Measurements from ENCODE around the gene PFDN1. TPM values are rescaled to one million over a fixed set of nuclear protein-coding genes. Genes with fewer than 3 reads are reported as not detected.
A peak's percentile ranks its signal among the peaks of the same experiment; 100 is the strongest.

The PFDN1 gene
- total RNA-seq, 1 experiment from 2014 or later, result 91.9 TPM

DNA sequence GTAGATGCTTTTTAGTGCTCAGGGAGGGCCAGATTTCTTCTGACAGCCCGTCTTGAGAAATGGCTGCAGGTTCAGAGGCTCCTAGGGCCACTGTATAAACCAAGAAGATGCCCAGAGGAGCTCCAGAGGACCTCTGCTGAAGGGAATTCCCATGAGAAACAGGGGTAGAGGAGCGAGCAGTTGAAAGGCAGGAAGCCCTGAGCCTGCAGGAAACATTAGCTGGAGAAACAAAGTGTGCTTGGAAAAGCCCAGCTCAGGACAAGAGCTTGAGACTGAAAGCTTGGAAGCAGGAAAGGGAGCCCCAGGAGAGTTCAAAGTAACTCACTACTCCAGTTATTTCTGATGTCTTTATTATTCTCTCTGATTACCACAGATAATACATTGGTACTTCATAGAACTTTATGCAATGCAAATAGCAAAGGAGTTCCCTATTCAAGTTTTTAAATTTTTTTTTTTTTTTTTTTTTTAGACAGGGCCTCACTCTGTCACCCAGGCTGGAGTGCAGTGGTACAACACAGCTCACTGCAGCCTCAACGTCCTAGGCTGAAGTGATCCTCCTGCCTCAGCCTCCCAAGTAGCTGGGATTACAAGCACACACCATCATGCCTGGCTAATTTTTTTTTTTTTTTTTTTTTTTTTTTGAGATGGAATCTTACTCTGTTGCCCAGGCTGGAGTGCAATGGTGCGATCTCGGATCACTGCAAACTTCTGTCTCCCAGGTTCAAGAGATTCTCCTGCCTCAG lies 27.0 kb upstream of the PFDN1 start:
- Histone ChIP-seq H3K9me2 (replicated peaks; ENCODE audit: low read length) (no peaks in the 10 kb centered on the region), H3K9ac (ENCODE audit: low read length) (no peak overlapping the region), H3K27me3 (ENCODE audit: low read length) (no peaks in the 10 kb centered on the region), H3K36me3 (ENCODE audit: low read depth, low read length) (peaks cover 24% of the 10 kb centered on the region), H3K4me3 (ENCODE audit: low read length) (no peak overlapping the region), H3K27ac (ENCODE audit: low read length) (no peak overlapping the region), H3K4me2 (ENCODE audit: low read length) (no peak overlapping the region), H3K79me2 (ENCODE audit: low read length) (no peaks in the 10 kb centered on the region), H3K4me1 (ENCODE audit: insufficient read depth, low read length) (peaks cover 12% of the 10 kb centered on the region), H2AFZ (ENCODE audit: low read length) (no peak overlapping the region), H3K9me3 (ENCODE audit: low read length) (no peaks in the 10 kb centered on the region), H3F3A (ENCODE audit: low read length, unreplicated experiment) (no peaks in the 10 kb centered on the region), H4K20me1 (ENCODE audit: low read length) (no peaks in the 10 kb centered on the region)
- ATAC-seq, result peak; percentile 29
- ChIA-PET POLR2A (ENCODE audit: unreplicated experiment) (interaction anchor here (0.6 kb wide), 1 partner anchor 17 kb away, joined by 12 read pairs; the partner anchor contains the start of gene HBEGF), CTCF (interaction anchor here (0.6 kb wide), 2 partner anchors 16 to 18 kb away, joined by 3 to 6 read pairs; partner anchors contain the start of gene HBEGF)
- no TSS peak for BruUV-seq (replicated peaks)
- no peak for DNase-seq
- no peak for TF ChIP-seq EZH2phosphoT487 (IDR thresholded peaks at IDR 0.05; ENCODE audit: borderline replicate concordance, low read length)
- no peak for TF ChIP-seq EZH2 (IDR thresholded peaks at IDR 0.05; ENCODE audit: low read length, unreplicated experiment)
- TF ChIP-seq, protein P1, sequence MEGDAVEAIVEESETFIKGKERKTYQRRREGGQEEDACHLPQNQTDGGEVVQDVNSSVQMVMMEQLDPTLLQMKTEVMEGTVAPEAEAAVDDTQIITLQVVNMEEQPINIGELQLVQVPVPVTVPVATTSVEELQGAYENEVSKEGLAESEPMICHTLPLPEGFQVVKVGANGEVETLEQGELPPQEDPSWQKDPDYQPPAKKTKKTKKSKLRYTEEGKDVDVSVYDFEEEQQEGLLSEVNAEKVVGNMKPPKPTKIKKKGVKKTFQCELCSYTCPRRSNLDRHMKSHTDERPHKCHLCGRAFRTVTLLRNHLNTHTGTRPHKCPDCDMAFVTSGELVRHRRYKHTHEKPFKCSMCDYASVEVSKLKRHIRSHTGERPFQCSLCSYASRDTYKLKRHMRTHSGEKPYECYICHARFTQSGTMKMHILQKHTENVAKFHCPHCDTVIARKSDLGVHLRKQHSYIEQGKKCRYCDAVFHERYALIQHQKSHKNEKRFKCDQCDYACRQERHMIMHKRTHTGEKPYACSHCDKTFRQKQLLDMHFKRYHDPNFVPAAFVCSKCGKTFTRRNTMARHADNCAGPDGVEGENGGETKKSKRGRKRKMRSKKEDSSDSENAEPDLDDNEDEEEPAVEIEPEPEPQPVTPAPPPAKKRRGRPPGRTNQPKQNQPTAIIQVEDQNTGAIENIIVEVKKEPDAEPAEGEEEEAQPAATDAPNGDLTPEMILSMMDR (conservative IDR thresholded peaks at IDR 0.05; ENCODE audit: low read depth, low read length), result no peak
- intact Hi-C loops (cut with micrococcal nuclease), result no loop called here

GRCh38 chr5:140328036-140328764 lies 25.3 kb upstream of the PFDN1 start:
- Histone ChIP-seq H3K9me3 (ENCODE audit: low read length) (no peaks in the 10 kb centered on the region), H3K9ac (ENCODE audit: low read length) (no peak overlapping the region), H3K4me3 (ENCODE audit: low read length) (no peak overlapping the region), H3K9me2 (replicated peaks; ENCODE audit: low read length) (no peaks in the 10 kb centered on the region), H3K79me2 (ENCODE audit: low read length) (no peaks in the 10 kb centered on the region), H3K27ac (ENCODE audit: low read length) (no peak overlapping the region), H3K4me2 (ENCODE audit: low read length) (no peak overlapping the region; the same call in 1 of the 2 replicates), H3K36me3 (ENCODE audit: low read depth, low read length) (peaks cover 8% of the 10 kb centered on the region), H3F3A (ENCODE audit: low read length, unreplicated experiment) (no peaks in the 10 kb centered on the region), H4K20me1 (ENCODE audit: low read length) (no peaks in the 10 kb centered on the region), H3K27me3 (ENCODE audit: low read length) (no peaks in the 10 kb centered on the region), H3K4me1 (ENCODE audit: insufficient read depth, low read length) (peaks cover 29% of the 10 kb centered on the region), H2AFZ (ENCODE audit: low read length) (peak overlapping the region; percentile 62)
- CTCF ChIA-PET, result interaction anchor here (0.7 to 1.4 kb wide), 2 partner anchors 17 to 67 kb away, joined by 3 to 4 read pairs; no protein-coding TSS in a partner anchor
- BruUV-seq (replicated peaks), result no TSS peak
- ATAC-seq, result no peak
- no peak for DNase-seq
- intact Hi-C loops (cut with micrococcal nuclease), result no loop called here
- POLR2A ChIA-PET (ENCODE audit: unreplicated experiment), result interaction anchor here (0.6 to 0.7 kb wide), 2 partner anchors 18 to 33 kb away, joined by 4 to 6 read pairs; partner anchors contain the start of gene HBEGF
- TF ChIP-seq EZH2 (IDR thresholded peaks at IDR 0.05; ENCODE audit: low read length, unreplicated experiment) (no peak), EZH2phosphoT487 (IDR thresholded peaks at IDR 0.05; ENCODE audit: borderline replicate concordance, low read length) (no peak)
- TF ChIP-seq, protein P1 (conservative IDR thresholded peaks at IDR 0.05; ENCODE audit: low read depth, low read length), result no peak
